Measurements from ENCODE around the gene IDH3A. TPM values are rescaled to one million over a fixed set of nuclear protein-coding genes. Genes with fewer than 3 reads are reported as not detected.

IDH3A gene
- polyA plus RNA-seq, 3 donors, result 46.5 to 85.0 (median 74.0) TPM

DNA sequence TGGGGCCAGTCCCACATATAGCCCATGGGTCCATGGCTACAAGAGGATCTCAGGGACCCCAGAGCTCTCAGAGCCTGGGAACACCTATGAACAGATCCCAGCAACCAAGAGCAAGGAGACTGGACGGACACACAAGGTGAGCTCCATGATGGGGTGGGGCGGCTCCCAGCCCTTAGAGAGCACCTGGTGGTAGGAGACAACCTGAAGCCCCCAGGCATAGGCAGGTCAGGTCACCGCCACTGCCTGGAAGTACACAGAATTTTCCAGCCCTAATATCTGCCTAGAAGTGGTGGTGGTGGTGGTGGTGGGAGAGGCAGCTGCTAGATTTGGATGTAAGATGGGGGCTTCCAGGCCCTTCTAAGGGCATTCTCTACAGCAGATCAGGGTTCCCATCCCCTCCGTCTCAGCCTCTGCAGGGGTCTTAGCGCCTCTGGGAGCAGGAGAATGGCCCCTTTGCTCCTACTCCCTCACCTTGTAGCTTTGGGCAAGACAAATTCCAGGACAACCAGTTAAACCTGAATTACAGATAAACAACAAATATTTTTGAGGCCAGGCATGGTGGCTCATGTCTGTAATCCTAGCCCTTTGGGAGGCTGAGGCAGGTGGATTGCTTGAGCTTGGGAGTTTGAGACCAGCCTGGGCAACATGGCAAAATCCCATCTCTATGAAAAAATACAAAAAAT lies 47.6 kb upstream of the IDH3A start:
- Histone ChIP-seq H3K79me2 (ENCODE audit: insufficient read depth, low read length) (no peaks in the 10 kb centered on the region), H2AFZ (ENCODE audit: insufficient read depth, low read depth, low read length, poor library complexity, severe bottlenecking) (no peak overlapping the region), H3K4me3 (replicated peaks in 1 of 3; ENCODE audit: low read depth in 2 of 3, low read length in 3 of 3) (no peak overlapping the region), H3K36me3 (replicated peaks in 1 of 2; ENCODE audit: control insufficient read depth in 1 of 2, insufficient read depth in 2 of 2, low read length in 2 of 2) (no peaks in the 10 kb centered on the region), H3K4me2 (replicated peaks; ENCODE audit: extremely low read depth, low read length, poor library complexity, severe bottlenecking) (no peak overlapping the region), H4K20me1 (ENCODE audit: insufficient read depth, low read length) (no peaks in the 10 kb centered on the region), H3K9me3 (replicated peaks in 1 of 2; ENCODE audit: control insufficient read depth in 1 of 2, insufficient read depth in 1 of 2, low read length in 2 of 2) (no peaks in the 10 kb centered on the region), H3K9ac (ENCODE audit: insufficient read depth, low read length, poor library complexity, severe bottlenecking) (no peak overlapping the region), H3K27ac (ENCODE audit: low read depth in 1 of 2, low read length in 2 of 2) (no peak overlapping the region), H3K4me1 (ENCODE audit: control insufficient read depth in 1 of 2, insufficient read depth in 2 of 2, low read length in 2 of 2) (peaks cover 11 to 14% of the 10 kb centered on the region in 2 donors), H3K27me3 (ENCODE audit: control insufficient read depth in 2 of 2, insufficient read depth in 2 of 2, low read length in 2 of 2) (no peaks in the 10 kb centered on the region)
- no peaks in the 10 kb centered on the region for H3K36me3 Mint-ChIP-seq
- H3K27me3 Mint-ChIP-seq (ENCODE audit: low read depth in 3 of 3), result peaks cover 0 to 3% (median 0%) of the 10 kb centered on the region in 3 donors
- H3K4me3 Mint-ChIP-seq, result no peak overlapping the region
- intact Hi-C loops (cut with micrococcal nuclease), result no loop called here
- 96% methylated on average over 3 of the region's 5 CpGs for WGBS (ENCODE audit: insufficient coverage)
- peaks cover 0 to 2% (median 0%) of the 10 kb centered on the region in 7 donors for H3K9me3 Mint-ChIP-seq
- no peak for DNase-seq
- H3K4me1 Mint-ChIP-seq, result peaks cover 20% of the 10 kb centered on the region
- TF ChIP-seq, protein P1, sequence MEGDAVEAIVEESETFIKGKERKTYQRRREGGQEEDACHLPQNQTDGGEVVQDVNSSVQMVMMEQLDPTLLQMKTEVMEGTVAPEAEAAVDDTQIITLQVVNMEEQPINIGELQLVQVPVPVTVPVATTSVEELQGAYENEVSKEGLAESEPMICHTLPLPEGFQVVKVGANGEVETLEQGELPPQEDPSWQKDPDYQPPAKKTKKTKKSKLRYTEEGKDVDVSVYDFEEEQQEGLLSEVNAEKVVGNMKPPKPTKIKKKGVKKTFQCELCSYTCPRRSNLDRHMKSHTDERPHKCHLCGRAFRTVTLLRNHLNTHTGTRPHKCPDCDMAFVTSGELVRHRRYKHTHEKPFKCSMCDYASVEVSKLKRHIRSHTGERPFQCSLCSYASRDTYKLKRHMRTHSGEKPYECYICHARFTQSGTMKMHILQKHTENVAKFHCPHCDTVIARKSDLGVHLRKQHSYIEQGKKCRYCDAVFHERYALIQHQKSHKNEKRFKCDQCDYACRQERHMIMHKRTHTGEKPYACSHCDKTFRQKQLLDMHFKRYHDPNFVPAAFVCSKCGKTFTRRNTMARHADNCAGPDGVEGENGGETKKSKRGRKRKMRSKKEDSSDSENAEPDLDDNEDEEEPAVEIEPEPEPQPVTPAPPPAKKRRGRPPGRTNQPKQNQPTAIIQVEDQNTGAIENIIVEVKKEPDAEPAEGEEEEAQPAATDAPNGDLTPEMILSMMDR (IDR thresholded peaks at IDR 0.05), result no peak
- peak overlapping the region in 1 of 7 donors; percentile 35 for H3K27ac Mint-ChIP-seq

DNA sequence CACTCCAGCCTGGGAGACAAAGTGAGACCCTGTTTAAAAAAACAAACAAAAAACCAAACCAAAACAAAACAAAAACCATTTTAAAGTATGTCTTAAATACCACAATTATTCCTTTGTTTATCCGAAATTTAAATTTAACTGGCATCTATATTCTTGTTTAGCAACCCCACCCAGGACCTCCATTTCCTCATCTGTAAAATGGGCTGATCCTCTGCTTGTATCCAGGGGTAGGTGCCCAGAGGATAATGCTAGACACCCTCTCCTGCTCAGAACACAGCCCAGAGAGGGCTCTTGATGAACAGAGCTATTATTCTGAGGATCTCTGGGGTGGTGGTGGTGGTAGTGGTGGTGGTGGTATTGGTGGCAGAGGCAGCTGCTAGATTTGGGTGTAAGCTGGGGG lies 47.0 kb upstream of the IDH3A start:
- Mint-ChIP-seq H3K9me3 (peaks cover 0 to 2% (median 0%) of the 10 kb centered on the region in 7 donors), H3K27ac (no peak overlapping the region), H3K4me1 (peaks cover 20% of the 10 kb centered on the region), H3K4me3 (no peak overlapping the region), H3K36me3 (no peaks in the 10 kb centered on the region), H3K27me3 (ENCODE audit: low read depth in 3 of 3) (peaks cover 0 to 3% (median 0%) of the 10 kb centered on the region in 3 donors)
- H3K9ac ChIP-seq (ENCODE audit: insufficient read depth, low read length, poor library complexity, severe bottlenecking), result no peak overlapping the region
- TF ChIP-seq, protein P1 (IDR thresholded peaks at IDR 0.05), result no peak
- no peak overlapping the region for H2AFZ ChIP-seq (ENCODE audit: insufficient read depth, low read depth, low read length, poor library complexity, severe bottlenecking)
- H3K9me3 ChIP-seq (replicated peaks in 1 of 2; ENCODE audit: control insufficient read depth in 1 of 2, insufficient read depth in 1 of 2, low read length in 2 of 2), result no peaks in the 10 kb centered on the region
- H3K27ac ChIP-seq (ENCODE audit: low read depth in 1 of 2, low read length in 2 of 2), result no peak overlapping the region
- peaks cover 11 to 14% of the 10 kb centered on the region in 2 donors for H3K4me1 ChIP-seq (ENCODE audit: control insufficient read depth in 1 of 2, insufficient read depth in 2 of 2, low read length in 2 of 2)
- H4K20me1 ChIP-seq (ENCODE audit: insufficient read depth, low read length), result no peaks in the 10 kb centered on the region
- no peaks in the 10 kb centered on the region for H3K79me2 ChIP-seq (ENCODE audit: insufficient read depth, low read length)
- no peak overlapping the region for H3K4me2 ChIP-seq (replicated peaks; ENCODE audit: extremely low read depth, low read length, poor library complexity, severe bottlenecking)
- no peak for DNase-seq
- H3K27me3 ChIP-seq (ENCODE audit: control insufficient read depth in 2 of 2, insufficient read depth in 2 of 2, low read length in 2 of 2), result no peaks in the 10 kb centered on the region
- no peaks in the 10 kb centered on the region for H3K36me3 ChIP-seq (replicated peaks in 1 of 2; ENCODE audit: control insufficient read depth in 1 of 2, insufficient read depth in 2 of 2, low read length in 2 of 2)
- intact Hi-C loops (cut with micrococcal nuclease), result no loop called here
- no peak overlapping the region for H3K4me3 ChIP-seq (replicated peaks in 1 of 3; ENCODE audit: low read depth in 2 of 3, low read length in 3 of 3)
- WGBS (ENCODE audit: insufficient coverage), result no CpG with 5 or more reads among the region's 1 CpG

All from CD14-positive monocyte (primary cell).